ENCODE measurements around the gene MIS12.

DNA sequence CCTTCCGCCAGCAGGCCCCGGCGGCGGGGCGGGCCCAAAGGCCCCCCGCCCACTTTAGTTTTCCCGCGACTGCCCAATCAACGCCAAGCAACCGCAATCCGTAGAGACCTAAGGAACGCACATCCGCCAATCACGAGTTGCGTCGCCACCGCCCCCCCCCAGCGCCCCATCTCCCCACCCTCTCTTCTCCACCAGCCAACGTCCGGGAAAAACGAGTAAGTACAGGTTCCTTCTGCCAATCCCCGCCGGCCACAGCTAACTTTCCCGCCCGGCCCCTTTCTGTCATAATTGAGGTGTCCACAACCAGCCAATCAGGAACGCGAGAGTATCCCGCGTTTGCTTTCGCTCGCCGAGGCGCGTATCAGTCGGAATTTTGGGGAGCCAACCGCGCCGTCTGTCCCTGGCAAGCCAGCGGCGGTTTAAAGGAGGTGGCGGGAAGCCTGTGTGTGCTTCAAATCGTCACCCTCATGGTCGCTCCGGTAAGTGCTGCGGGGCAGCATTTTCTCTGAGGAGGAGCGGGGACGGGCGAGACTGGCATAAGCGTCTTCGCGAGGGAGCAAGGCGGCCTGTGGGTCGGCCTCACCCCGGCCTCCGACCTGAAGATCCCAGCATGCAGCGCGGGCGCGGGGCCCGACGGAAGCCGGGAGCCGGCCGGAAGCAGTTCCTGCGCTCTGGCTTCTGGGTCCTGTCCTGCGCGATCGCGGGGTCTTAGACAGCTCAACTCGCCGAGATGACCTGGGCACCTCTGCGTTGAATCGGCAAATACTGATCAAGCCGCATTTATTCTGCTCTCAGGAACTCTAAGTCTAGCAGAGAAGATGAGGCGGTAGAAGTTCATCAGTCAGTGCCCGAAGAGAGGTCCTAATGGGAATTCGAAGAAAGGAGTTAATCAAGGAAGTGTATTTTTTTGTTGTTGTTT is at the start of gene MIS12:
- peak; percentile 73; the same call in 1 of the 2 replicates for TF ChIP-seq POLR2AphosphoS5 (IDR thresholded peaks at IDR 0.05; ENCODE audit: borderline replicate concordance, low read depth, low read length)
- no peak for TF ChIP-seq FOXP2 (optimal IDR thresholded peaks at IDR 0.05; ENCODE audit: control extremely low read depth, extremely low read length, insufficient read depth)

Measured in SK-N-MC (cell line).